Calu3 (cell line): ENCODE measurements around the gene EFHC2. TPM values are rescaled to one million over a fixed set of nuclear protein-coding genes. Genes with fewer than 3 reads are reported as not detected.

Experiments used
- BruUV-seq: library from RNA; stranded (reverse); fragments of 400-500 nt; replicated peaks from 2 replicates; lab custom pipeline; 2021; lab: Mats Ljungman, UMichigan
- CTCF ChIA-PET: fragments of 300-600 bp; sonication (Branson Sonifier 250); formaldehyde crosslinking; loops from one replicate; lab custom pipeline; 2022; ENCODE audit warnings: antibody characterized with exemption; lab: Charles Lee
- DNase-seq: peaks from one replicate; pipeline ENCODE4 v3.0.0; 2022
- H3K27ac Mint-ChIP-seq: one replicate; pipeline ENCODE4 v1.8.0; 2022; ENCODE audit warnings: mixed read lengths; ENCODE audit not compliant: unreplicated experiment
- H3K27me3 Mint-ChIP-seq: one replicate; pipeline ENCODE4 v1.8.0; 2022; ENCODE audit warnings: mixed read lengths; ENCODE audit not compliant: unreplicated experiment
- H3K36me3 Mint-ChIP-seq: one replicate; pipeline ENCODE4 v1.8.0; 2022; ENCODE audit warnings: mild to moderate bottlenecking, moderate library complexity, mixed read lengths; ENCODE audit not compliant: insufficient read depth, unreplicated experiment
- H3K4me1 Mint-ChIP-seq: one replicate; pipeline ENCODE4 v1.8.0; 2022; ENCODE audit warnings: mild to moderate bottlenecking, low read depth, mixed read lengths; ENCODE audit not compliant: unreplicated experiment
- H3K4me3 Mint-ChIP-seq: one replicate; pipeline ENCODE4 v1.8.0; 2022; ENCODE audit warnings: mild to moderate bottlenecking, low read depth, moderate library complexity, mixed read lengths; ENCODE audit not compliant: unreplicated experiment
- H3K9me3 Mint-ChIP-seq: one replicate; pipeline ENCODE4 v1.8.0; 2022; ENCODE audit warnings: low read depth, mixed read lengths; ENCODE audit not compliant: unreplicated experiment
- intact Hi-C: fragments of 100-400 bp; cut with micrococcal nuclease; formaldehyde crosslinking; loops from one replicate; pipeline ENCODE4 v1.10.0; 2022; ENCODE audit not compliant: unreplicated experiment
- total RNA-seq: library from RNA; stranded (reverse); gene quantifications from 2 replicates; pipeline ENCODE4 v1.2.3, GENCODE V29; 2022
- TF ChIP-seq, protein P1 (sequence below): fragments of 200-600 bp; IDR thresholded peaks from one replicate; pipeline ENCODE4 v1.8.0; 2022; ENCODE audit warnings: antibody characterized with exemption; ENCODE audit not compliant: unreplicated experiment

EFHC2 gene
- total RNA-seq, 1 experiment from 2014 or later = 1.7 TPM

DNA sequence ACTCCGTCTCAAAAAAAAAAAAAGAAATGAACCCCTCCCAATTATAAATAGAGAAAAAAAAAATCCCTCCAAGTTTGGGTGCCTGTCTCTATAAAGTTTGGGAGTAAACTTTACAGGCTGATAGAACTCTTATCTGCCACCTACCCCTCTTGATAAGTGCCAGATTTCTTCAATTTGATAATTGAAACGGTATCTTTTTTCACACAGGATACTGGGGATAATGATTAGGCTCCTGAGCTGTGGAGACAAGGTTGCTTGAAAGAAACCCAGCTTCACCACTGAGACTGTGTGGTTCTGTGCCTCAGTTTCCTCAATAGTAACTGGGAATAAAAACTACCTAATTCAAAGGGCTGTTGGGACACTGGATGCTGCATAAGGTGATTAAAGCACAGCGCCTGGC, 606 bp downstream of the EFHC2 start:
- Mint-ChIP-seq H3K4me3 (no peak overlapping the region), H3K27me3 (no peaks in the 10 kb centered on the region), H3K9me3 (no peaks in the 10 kb centered on the region), H3K4me1 (no peaks in the 10 kb centered on the region), H3K36me3 (peaks cover 11% of the 10 kb centered on the region), H3K27ac (no peak overlapping the region)
- BruUV-seq = no TSS peak
- TF ChIP-seq, protein P1, sequence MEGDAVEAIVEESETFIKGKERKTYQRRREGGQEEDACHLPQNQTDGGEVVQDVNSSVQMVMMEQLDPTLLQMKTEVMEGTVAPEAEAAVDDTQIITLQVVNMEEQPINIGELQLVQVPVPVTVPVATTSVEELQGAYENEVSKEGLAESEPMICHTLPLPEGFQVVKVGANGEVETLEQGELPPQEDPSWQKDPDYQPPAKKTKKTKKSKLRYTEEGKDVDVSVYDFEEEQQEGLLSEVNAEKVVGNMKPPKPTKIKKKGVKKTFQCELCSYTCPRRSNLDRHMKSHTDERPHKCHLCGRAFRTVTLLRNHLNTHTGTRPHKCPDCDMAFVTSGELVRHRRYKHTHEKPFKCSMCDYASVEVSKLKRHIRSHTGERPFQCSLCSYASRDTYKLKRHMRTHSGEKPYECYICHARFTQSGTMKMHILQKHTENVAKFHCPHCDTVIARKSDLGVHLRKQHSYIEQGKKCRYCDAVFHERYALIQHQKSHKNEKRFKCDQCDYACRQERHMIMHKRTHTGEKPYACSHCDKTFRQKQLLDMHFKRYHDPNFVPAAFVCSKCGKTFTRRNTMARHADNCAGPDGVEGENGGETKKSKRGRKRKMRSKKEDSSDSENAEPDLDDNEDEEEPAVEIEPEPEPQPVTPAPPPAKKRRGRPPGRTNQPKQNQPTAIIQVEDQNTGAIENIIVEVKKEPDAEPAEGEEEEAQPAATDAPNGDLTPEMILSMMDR = no peak
- no peak for DNase-seq
- CTCF ChIA-PET = no interaction called here
- intact Hi-C loops = no loop called here

DNA sequence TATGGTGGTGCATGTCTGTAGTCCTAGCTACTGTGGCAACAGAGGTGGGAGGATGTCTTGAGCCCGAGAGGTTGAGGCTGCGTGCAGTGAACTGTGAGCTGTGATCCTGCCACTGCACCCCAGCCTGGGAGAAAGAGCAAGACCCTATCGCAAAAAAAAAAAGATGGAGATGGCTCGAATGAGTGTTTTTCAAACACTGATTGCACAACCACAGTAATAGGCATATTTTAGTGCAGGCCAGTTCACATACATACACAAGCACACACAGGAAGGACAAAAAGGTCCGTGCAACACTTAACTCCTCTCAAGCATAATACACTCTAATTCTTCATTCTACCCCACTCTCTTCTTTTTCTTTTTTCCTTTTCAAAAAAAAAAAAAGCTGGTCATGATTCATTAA, 5.1 kb downstream of the EFHC2 start:
- Mint-ChIP-seq H3K4me3 (no peak overlapping the region), H3K4me1 (no peaks in the 10 kb centered on the region), H3K27ac (no peak overlapping the region), H3K9me3 (no peaks in the 10 kb centered on the region), H3K27me3 (no peaks in the 10 kb centered on the region), H3K36me3 (peaks cover 2% of the 10 kb centered on the region)
- intact Hi-C loops = no loop called here
- TF ChIP-seq, protein P1 = no peak
- BruUV-seq = no TSS peak
- DNase-seq = no peak
- CTCF ChIA-PET = interaction anchor here (0.7 kb wide), 1 partner anchor 426 kb away, joined by 5 read pairs; no protein-coding TSS in a partner anchor

DNA sequence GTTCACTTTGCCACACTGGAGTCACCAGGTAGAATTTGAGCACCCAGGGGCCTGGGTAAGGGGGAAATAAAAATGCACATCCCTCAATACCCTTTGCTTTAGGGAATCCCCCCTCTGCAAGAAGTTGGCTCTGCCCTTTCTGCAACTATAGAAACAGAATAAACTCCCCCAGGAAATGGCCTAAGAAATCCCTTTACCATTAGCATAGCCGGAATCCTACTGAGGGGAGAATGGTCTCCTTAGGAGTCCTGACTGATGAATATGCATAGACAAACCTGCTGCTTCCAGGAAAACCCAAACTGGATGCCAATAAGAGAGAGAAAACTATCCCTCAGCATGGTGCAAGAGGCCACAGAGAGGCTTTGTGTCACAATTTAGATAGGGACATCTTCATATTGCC, 11.0 kb downstream of the EFHC2 start:
- H3K27ac Mint-ChIP-seq = no peak overlapping the region
- no peak for DNase-seq
- TF ChIP-seq, protein P1 = no peak
- no peaks in the 10 kb centered on the region for H3K36me3 Mint-ChIP-seq
- no peaks in the 10 kb centered on the region for H3K27me3 Mint-ChIP-seq
- BruUV-seq = no TSS peak
- intact Hi-C loops = no loop called here
- no peaks in the 10 kb centered on the region for H3K4me1 Mint-ChIP-seq
- no peaks in the 10 kb centered on the region for H3K9me3 Mint-ChIP-seq
- CTCF ChIA-PET = interaction anchor here (0.7 kb wide), 1 partner anchor 17 kb away, joined by 6 read pairs; no protein-coding TSS in a partner anchor
- no peak overlapping the region for H3K4me3 Mint-ChIP-seq

DNA sequence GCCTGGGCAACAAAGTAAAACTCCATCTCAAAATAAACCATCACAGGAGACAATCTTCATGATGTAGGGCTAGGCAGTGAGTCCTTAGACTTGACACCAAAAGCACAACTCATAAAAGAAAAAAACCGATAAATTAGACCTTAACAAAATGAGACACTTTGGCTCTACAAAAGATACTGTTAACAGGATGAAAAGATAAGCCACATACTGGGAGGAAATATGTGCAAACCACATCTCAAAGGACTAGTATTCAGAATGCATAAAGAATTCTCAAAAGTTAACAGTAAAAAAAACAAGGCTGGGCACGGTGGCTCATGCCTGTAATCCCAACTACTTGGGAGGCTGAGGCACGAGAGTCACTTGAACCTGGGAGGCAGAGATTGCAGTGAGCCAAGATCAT, 13.2 kb downstream of the EFHC2 start:
- Mint-ChIP-seq H3K27ac (no peak overlapping the region), H3K4me1 (no peaks in the 10 kb centered on the region)
- intact Hi-C loops = no loop called here

More for the DNA sequence above, 13.2 kb downstream of the EFHC2 start:
- Mint-ChIP-seq H3K27me3 (no peaks in the 10 kb centered on the region), H3K9me3 (no peaks in the 10 kb centered on the region), H3K4me3 (no peak overlapping the region), H3K36me3 (no peaks in the 10 kb centered on the region)
- no TSS peak for BruUV-seq
- CTCF ChIA-PET = no interaction called here
- TF ChIP-seq, protein P1 = no peak
- no peak for DNase-seq
